Activated gamma-delta T cell (primary cell): ENCODE measurements around the gene RAB26.

Experiments
- DNase-seq: peaks from one replicate; lab custom pipeline; 2025; lab: John Stamatoyannopoulos, UW

RAB26 gene

GRCh38 chr16:2178321-2179106 is 30.1 kb downstream of the RAB26 start:
- no peak for DNase-seq

GRCh38 chr16:2179107-2179501 is 30.7 kb downstream of the RAB26 start:
- no peak for DNase-seq

- no peak for DNase-seq
Observed at GRCh38 chr16:2179576-2179975, 31.2 kb downstream of the RAB26 start.

- DNase-seq = no peak
Observed at GRCh38 chr16:2180461-2180860, 32.0 kb downstream of the RAB26 start.

GRCh38 chr16:2180962-2181923 is 32.8 kb downstream of the RAB26 start:
- no peak for DNase-seq

- DNase-seq = no peak
Observed at GRCh38 chr16:2181952-2182351, 33.5 kb downstream of the RAB26 start.

- DNase-seq = no peak
Observed at GRCh38 chr16:2183671-2184070, 35.2 kb downstream of the RAB26 start.

GRCh38 chr16:2184346-2184745 is 35.9 kb downstream of the RAB26 start:
- DNase-seq = no peak

- no peak for DNase-seq
Observed at GRCh38 chr16:2184962-2185361, 36.5 kb downstream of the RAB26 start.

GRCh38 chr16:2186064-2186463 is 37.6 kb downstream of the RAB26 start:
- no peak for DNase-seq

- DNase-seq = no peak
Observed at GRCh38 chr16:2186505-2186904, 38.1 kb downstream of the RAB26 start.

- no peak for DNase-seq
Observed at GRCh38 chr16:2187212-2187611, 38.8 kb downstream of the RAB26 start.

- DNase-seq = no peak
Observed at GRCh38 chr16:2188395-2188794, 40.0 kb downstream of the RAB26 start.

GRCh38 chr16:2189252-2189893 is 40.9 kb downstream of the RAB26 start:
- no peak for DNase-seq

GRCh38 chr16:2190002-2190658 is 41.7 kb downstream of the RAB26 start:
- DNase-seq = no peak

- no peak for DNase-seq
Observed at GRCh38 chr16:2190659-2191445, 42.4 kb downstream of the RAB26 start.

- DNase-seq = no peak
Observed at GRCh38 chr16:2191446-2191706, 43.0 kb downstream of the RAB26 start.

GRCh38 chr16:2194166-2194834 is 45.9 kb downstream of the RAB26 start:
- DNase-seq = no peak

GRCh38 chr16:2194852-2195321 is 46.5 kb downstream of the RAB26 start:
- DNase-seq = no peak

GRCh38 chr16:2195322-2196161 is 47.1 kb downstream of the RAB26 start:
- no peak for DNase-seq
